ENCODE results near the gene SLC24A4.

SLC24A4 gene

GRCh38 chr14:92475451-92476187, 152.7 kb downstream of the SLC24A4 start:
- Histone ChIP-seq H3K9me3 (ENCODE audit: control insufficient read depth, insufficient read depth, low read length) (no peaks in the 10 kb centered on the region), H3K27me3 (ENCODE audit: control insufficient read depth, low read length) (no peaks in the 10 kb centered on the region), H4K20me1 (ENCODE audit: control insufficient read depth, insufficient read depth, low read depth, low read length) (no peaks in the 10 kb centered on the region), H3K4me2 (ENCODE audit: low read length) (no peak overlapping the region), H3K4me1 (ENCODE audit: control insufficient read depth, low read length) (no peaks in the 10 kb centered on the region), H3K79me2 (ENCODE audit: control insufficient read depth, low read length) (no peaks in the 10 kb centered on the region), H3K9me2 (replicated peaks; ENCODE audit: control insufficient read depth, low read length) (no peaks in the 10 kb centered on the region), H3K36me3 (ENCODE audit: control insufficient read depth, low read length) (no peaks in the 10 kb centered on the region), H3F3A (ENCODE audit: control insufficient read depth, insufficient read depth) (no peaks in the 10 kb centered on the region), H3K27ac (ENCODE audit: low read depth, low read length) (no peak overlapping the region), H3K4me3 (ENCODE audit: low read length) (no peak overlapping the region)
- no peak for TF ChIP-seq CTCF (IDR thresholded peaks at IDR 0.05; ENCODE audit: low read depth, low read length, poor library complexity, severe bottlenecking)
- no peak for TF ChIP-seq EZH2phosphoT487 (IDR thresholded peaks at IDR 0.05; ENCODE audit: borderline replicate concordance, low read length)

- H3K4me3 ChIP-seq (ENCODE audit: low read length) = no peak overlapping the region
Observed at GRCh38 chr14:92480856-92481255, 157.9 kb downstream of the SLC24A4 start.

GRCh38 chr14:92481386-92481785, 158.4 kb downstream of the SLC24A4 start:
- H3K4me3 ChIP-seq (ENCODE audit: low read length) = no peak overlapping the region
- no peak overlapping the region for H3K27ac ChIP-seq (ENCODE audit: low read depth, low read length)
- no peaks in the 10 kb centered on the region for H3K9me3 ChIP-seq (ENCODE audit: control insufficient read depth, insufficient read depth, low read length)
- H3K4me2 ChIP-seq (ENCODE audit: low read length) = no peak overlapping the region
- no peaks in the 10 kb centered on the region for H3F3A ChIP-seq (ENCODE audit: control insufficient read depth, insufficient read depth)
- no peak for TF ChIP-seq CTCF (IDR thresholded peaks at IDR 0.05; ENCODE audit: low read depth, low read length, poor library complexity, severe bottlenecking)
- no peak for TF ChIP-seq EZH2phosphoT487 (IDR thresholded peaks at IDR 0.05; ENCODE audit: borderline replicate concordance, low read length)
- no peaks in the 10 kb centered on the region for H3K4me1 ChIP-seq (ENCODE audit: control insufficient read depth, low read length)
- H3K9me2 ChIP-seq (replicated peaks; ENCODE audit: control insufficient read depth, low read length) = no peaks in the 10 kb centered on the region
- no peaks in the 10 kb centered on the region for H4K20me1 ChIP-seq (ENCODE audit: control insufficient read depth, insufficient read depth, low read depth, low read length)
- H3K79me2 ChIP-seq (ENCODE audit: control insufficient read depth, low read length) = no peaks in the 10 kb centered on the region
- H3K36me3 ChIP-seq (ENCODE audit: control insufficient read depth, low read length) = no peaks in the 10 kb centered on the region
- peaks cover 2% of the 10 kb centered on the region; the same call in 1 of the 2 replicates for H3K27me3 ChIP-seq (ENCODE audit: control insufficient read depth, low read length)

More at GRCh38 chr14:92480856-92481255, 157.9 kb downstream of the SLC24A4 start:
- no peak overlapping the region for H3K4me2 ChIP-seq (ENCODE audit: low read length)
- H3K4me1 ChIP-seq (ENCODE audit: control insufficient read depth, low read length) = no peaks in the 10 kb centered on the region
- no peaks in the 10 kb centered on the region for H3K9me3 ChIP-seq (ENCODE audit: control insufficient read depth, insufficient read depth, low read length)
- no peaks in the 10 kb centered on the region for H4K20me1 ChIP-seq (ENCODE audit: control insufficient read depth, insufficient read depth, low read depth, low read length)
- H3K27me3 ChIP-seq (ENCODE audit: control insufficient read depth, low read length) = peaks cover 2% of the 10 kb centered on the region; the same call in 1 of the 2 replicates
- H3K36me3 ChIP-seq (ENCODE audit: control insufficient read depth, low read length) = no peaks in the 10 kb centered on the region
- H3K79me2 ChIP-seq (ENCODE audit: control insufficient read depth, low read length) = no peaks in the 10 kb centered on the region
- no peak overlapping the region for H3K27ac ChIP-seq (ENCODE audit: low read depth, low read length)
- no peak for TF ChIP-seq EZH2phosphoT487 (IDR thresholded peaks at IDR 0.05; ENCODE audit: borderline replicate concordance, low read length)
- TF ChIP-seq CTCF (IDR thresholded peaks at IDR 0.05; ENCODE audit: low read depth, low read length, poor library complexity, severe bottlenecking) = no peak
- H3K9me2 ChIP-seq (replicated peaks; ENCODE audit: control insufficient read depth, low read length) = no peaks in the 10 kb centered on the region
- H3F3A ChIP-seq (ENCODE audit: control insufficient read depth, insufficient read depth) = no peaks in the 10 kb centered on the region
